GM21717 (cell line): ENCODE results near the gene RNASEH2B.

Experiments used
- ATAC-seq: cut with Tn5 transposase; IDR thresholded peaks from one replicate; pipeline ENCODE4 v1.9.1; 2021; ENCODE audit warnings: mild to moderate bottlenecking, moderate library complexity; ENCODE audit not compliant: unreplicated experiment

The RNASEH2B gene

DNA sequence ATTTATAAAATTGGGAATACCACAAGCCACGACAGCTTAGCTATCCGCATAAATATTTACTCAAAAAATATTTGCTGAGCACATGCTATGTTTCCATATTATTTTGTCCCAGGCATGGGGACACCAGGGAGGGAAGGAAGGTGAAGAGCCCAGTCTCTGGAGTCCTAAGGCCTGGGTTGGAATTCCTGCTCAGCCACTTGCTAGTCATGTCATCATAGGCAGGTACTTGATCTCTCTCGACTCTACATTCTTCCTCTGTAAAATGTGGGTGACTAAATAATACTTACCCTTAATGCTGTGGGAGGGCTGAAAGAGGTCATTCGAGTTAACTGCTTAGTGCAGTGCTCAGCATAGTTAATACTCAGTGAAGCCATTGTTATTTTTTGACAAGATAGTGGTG lies 4.3 kb upstream of the RNASEH2B start:
- no peak for ATAC-seq

- no peak for ATAC-seq
Measured at GRCh38 chr13:50907781-50908180, 1.8 kb upstream of the RNASEH2B start.

- no peak for ATAC-seq
Measured at GRCh38 chr13:50908371-50908770, 1.2 kb upstream of the RNASEH2B start.

- peak; percentile 2 for ATAC-seq
Measured at GRCh38 chr13:50910485-50910805, 854 bp downstream of the RNASEH2B start.

- ATAC-seq, result no peak
Measured at GRCh38 chr13:50911081-50911631, 1.6 kb downstream of the RNASEH2B start.

- peak; percentile 48 for ATAC-seq
Measured at GRCh38 chr13:50911937-50912795, 2.6 kb downstream of the RNASEH2B start.

GRCh38 chr13:50912851-50913250 lies 3.3 kb downstream of the RNASEH2B start:
- ATAC-seq, result no peak

DNA sequence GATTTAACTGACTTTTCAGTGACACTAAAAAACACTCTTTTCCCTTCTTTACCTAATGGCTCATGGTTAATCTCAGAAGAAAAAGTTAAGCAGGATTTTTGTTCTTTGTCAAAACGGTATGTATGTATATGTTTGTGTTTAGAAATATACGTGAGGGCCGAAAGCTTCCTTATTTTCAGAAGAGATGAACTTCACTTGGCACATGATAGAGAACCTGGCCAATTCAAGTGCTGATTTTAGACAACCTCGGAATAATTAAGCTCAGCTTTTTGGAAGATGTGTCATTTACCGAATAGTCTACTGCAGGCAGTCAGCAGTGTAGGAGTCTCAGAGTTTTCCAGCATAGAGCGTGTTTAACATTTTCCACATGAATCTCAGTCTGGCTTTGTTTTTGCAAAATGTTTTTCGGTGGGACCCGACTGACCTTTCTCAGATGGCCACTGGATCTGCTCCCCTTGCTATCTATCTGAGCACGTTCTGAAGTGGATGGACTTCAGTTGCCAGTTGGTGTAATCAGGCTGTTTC lies 4.6 kb downstream of the RNASEH2B start:
- ATAC-seq, result no peak

GRCh38 chr13:50914848-50915247 lies 5.3 kb downstream of the RNASEH2B start:
- ATAC-seq, result no peak

- ATAC-seq, result no peak
Measured at GRCh38 chr13:50915565-50915964, 6.0 kb downstream of the RNASEH2B start.

- peak; percentile 33 for ATAC-seq
Measured at GRCh38 chr13:50916701-50917184, 7.2 kb downstream of the RNASEH2B start.

DNA sequence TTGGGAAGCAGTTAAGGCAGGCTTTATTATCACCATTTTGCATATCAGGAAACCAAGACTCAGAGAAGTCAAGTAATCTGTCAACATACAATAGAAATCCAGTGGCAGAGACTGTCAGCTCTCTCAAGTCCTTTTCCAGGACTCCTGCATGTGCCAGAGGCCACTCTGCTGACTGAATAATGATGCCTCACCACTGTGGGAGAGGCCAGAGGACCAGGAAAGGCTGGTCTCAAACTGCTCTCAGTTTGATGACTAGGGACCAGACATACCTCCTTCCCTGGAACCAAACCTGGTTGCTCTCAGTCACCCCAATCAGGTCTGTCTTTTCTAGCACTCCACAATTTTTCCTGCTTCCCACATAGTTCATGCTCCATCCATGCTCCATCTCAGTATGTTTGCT lies 8.0 kb downstream of the RNASEH2B start:
- no peak for ATAC-seq

- ATAC-seq, result no peak
Measured at GRCh38 chr13:50918567-50918966, 9.0 kb downstream of the RNASEH2B start.

DNA sequence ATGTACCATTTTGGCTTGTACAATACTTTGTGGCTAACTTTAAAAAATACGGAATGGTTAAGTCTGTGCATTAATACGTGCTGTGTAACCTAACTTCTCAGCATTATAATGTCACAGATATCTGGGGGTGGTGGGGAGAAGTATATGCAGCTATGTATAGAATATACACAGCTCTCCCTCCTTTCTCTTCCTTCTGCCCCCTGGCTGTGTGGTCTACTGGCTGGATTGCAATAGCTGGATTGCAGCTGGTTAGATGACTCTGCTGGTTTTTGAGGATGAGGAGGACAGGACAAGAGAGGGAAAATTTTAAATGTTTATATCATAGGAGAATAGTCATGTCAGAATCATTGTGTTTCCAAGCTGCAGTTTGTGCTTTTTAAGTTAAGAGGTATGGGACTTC lies 9.7 kb downstream of the RNASEH2B start:
- no peak for ATAC-seq

GRCh38 chr13:50921706-50922105 lies 12.1 kb downstream of the RNASEH2B start:
- ATAC-seq, result no peak

DNA sequence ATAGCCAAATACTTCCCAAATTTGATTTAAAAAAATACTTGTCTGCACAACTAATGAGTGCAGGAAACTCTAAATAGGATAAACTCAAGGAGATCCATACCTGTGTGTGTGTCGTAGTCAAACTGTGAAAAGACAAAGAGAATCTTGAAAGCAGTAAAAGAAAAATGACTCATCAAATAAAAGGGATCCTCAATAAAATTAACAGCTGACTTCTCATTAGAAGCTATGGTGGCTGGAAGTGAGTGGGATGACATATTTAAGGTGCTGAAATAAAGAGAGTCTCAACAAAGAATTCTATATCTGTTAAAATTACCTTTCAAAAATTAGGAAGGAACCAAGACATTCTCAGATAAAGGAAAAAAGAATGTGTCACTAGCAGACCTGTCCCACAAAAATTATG lies 13.7 kb downstream of the RNASEH2B start:
- ATAC-seq, result no peak

DNA sequence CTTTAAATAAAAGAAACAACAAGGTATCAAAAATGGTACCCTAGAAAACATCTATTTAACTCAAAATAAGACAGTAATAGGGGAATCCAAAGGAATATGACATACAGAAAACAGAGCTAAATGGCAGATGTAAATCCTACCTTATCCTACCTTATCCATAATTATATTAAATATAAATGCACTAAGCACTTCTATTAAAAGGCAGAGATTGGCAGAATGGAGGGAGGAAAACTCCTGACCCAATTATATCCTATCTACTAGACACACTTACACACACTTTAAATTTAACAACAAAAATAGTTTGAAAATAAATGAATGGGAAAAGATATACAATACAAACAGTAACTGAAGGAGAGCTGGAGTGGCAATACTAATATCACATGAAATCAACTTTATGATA lies 14.4 kb downstream of the RNASEH2B start:
- no peak for ATAC-seq

DNA sequence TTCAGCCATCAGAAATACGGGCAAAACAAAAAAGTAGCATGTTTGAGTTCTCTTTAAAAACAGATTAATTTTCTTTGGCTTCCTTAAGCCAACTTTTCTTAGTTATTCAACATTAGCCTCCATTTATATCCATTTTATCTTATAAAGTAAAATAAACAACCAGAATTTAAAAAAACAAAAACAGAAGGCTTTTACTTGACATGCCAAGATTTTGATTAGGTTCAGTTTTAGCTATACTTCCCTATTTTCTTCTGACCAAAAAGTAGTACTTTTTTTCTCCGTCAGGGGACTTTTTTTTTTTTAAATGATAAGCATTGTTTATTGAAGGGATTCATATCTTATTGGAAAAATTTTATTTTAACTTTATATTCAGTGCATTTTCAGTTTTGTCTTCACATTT lies 18.1 kb downstream of the RNASEH2B start:
- ATAC-seq, result no peak

DNA sequence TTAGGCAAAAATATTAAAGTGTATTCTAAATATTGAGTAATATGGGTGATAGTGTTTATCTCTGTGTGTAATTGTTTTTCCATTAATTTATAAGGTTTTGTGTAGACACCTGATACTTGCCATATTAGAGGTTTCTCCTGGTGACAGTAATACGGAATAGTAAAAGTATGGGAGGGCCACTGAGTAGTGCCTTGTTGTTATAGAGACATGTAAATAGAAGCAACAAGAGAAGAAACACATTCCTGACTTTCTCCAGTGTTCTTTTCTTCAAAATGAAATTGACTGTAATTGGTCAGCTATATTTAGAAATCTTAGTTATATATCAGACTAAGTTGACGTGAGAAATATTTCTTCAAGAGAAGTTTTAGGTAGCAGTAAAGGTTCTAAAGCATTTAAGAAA lies 18.5 kb downstream of the RNASEH2B start:
- no peak for ATAC-seq

- ATAC-seq, result no peak
Measured at GRCh38 chr13:50928659-50929462, 19.3 kb downstream of the RNASEH2B start.

DNA sequence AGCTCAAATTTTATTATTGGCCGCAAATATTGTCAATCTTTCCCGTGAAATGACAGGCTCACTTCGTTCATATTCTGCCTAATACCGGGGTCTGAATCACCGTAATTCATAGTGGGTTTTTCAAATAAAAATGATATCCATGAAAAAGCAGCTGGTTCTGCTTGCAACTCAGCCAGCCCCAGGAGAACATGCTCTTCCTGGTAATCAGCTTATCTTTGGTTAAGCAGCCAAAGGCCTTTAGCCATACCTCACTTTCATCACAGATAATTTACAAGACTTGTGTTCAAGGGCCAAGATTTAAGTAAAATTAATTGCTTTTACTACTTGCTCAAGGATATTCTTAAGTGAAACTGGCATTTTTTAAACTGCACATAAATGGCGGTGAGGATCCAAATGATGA lies 22.5 kb downstream of the RNASEH2B start:
- ATAC-seq, result no peak
